ENCODE measurements around the gene ENO2.

DNA sequence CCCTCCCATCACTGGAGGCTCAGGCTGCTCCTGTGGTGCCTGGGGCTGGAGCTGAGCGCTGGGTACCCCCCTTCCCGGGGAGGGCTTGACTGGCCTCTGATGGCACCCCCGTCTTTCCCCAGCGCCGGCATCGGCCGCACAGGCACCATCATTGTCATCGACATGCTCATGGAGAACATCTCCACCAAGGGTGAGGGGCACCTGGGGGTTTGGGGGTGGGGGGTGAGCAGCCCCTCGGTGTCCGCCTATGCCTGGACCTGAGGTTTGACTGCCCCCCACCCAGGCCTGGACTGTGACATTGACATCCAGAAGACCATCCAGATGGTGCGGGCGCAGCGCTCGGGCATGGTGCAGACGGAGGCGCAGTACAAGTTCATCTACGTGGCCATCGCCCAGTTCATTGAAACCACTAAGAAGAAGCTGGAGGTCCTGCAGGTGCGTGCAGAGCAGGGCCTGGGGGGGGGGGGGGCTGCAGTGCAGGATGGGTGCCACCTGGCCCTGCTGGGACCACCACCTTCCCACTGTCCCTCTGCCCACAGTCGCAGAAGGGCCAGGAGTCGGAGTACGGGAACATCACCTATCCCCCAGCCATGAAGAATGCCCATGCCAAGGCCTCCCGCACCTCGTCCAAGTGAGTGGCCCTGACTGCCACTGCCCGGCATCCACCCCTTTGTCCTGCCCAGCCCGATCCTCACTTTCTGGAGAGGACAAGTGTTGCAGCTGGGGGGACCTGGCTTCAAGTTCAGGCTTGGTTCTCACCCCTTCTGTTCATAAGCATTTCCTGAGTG lies 45.6 kb downstream of the ENO2 start:
- TF ChIP-seq EZH2 (IDR thresholded peaks at IDR 0.05; ENCODE audit: low read length, missing control alignments) (no peak), CTCF (conservative IDR thresholded peaks at IDR 0.05 in 1 of 2, IDR thresholded peaks at IDR 0.05 in 1 of 2; ENCODE audit: low read depth in 1 of 2, low read length in 2 of 2) (no peak)

Measured in fibroblast of lung (primary cell).